ENCODE data around the gene BZW2. TPM values are rescaled to one million over a fixed set of nuclear protein-coding genes. Genes with fewer than 3 reads are reported as not detected.
A peak's percentile ranks its signal among the peaks of the same experiment; 100 is the strongest.
"Not testable (repeated sequence)": the region's sequence is repeated elsewhere in the genome, so short reads cannot be mapped to it uniquely, and the experiment has no call there.

BZW2 gene
- total RNA-seq, 1 donor from 2014 or later = 126 TPM

DNA sequence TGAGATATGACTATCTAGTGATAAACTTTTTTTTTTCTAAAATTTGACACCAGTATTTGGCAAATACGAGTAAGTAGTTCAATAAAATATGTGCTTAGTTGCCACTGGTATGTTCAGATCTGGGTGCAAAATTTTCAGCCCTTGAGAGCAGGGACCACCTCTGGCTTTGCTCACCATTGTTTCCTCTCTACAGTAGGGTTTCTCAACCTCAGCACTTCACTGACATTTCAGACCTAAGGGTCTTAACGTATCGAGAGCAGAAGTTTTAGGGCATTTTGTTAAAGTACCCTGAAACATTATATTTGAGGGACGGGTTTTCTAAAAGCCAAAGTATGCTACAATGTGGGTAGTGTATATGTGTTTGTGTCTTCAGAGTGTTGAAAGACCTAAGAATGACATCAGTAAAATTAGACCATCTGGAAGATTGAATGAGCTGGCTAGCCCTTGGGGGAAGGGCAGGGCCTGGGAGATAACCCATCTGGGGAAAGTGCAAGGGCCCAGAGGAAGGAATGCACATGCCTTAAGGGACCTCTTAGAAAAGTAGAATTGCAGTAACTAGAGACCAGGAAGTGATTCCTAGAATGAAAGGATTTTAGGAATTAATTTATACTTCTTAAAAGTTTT lies 11.8 kb downstream of the BZW2 start:
- no peaks in the 10 kb centered on the region for H4K20me1 ChIP-seq (ENCODE audit: low read depth)
- H3K27ac ChIP-seq = peak overlapping the region; percentile 79
- Mint-ChIP-seq H3K9me3 (no peaks in the 10 kb centered on the region), H3K4me1 (peaks cover 4% of the 10 kb centered on the region), H3K27me3 (ENCODE audit: insufficient read depth, low read depth) (no peaks in the 10 kb centered on the region), H3K27ac (no peak overlapping the region), H3K4me3 (no peak overlapping the region), H3K36me3 (peaks cover 19% of the 10 kb centered on the region)
- H3K27me3 ChIP-seq = no peaks in the 10 kb centered on the region
- TF ChIP-seq EZH2phosphoT487 (IDR thresholded peaks at IDR 0.05) (no peak), CTCF (IDR thresholded peaks at IDR 0.05) (peak; percentile 8)
- no peaks in the 10 kb centered on the region for H3K9me3 ChIP-seq (ENCODE audit: low read depth)
- no peak overlapping the region for H3K9ac ChIP-seq
- H2AFZ ChIP-seq (replicated peaks) = no peak overlapping the region
- DNase-seq (ENCODE audit: low spot score) = peak; percentile 59
- H3K4me2 ChIP-seq = peak overlapping the region; percentile 60
- H3K79me2 ChIP-seq (ENCODE audit: low read depth) = peaks cover 98% of the 10 kb centered on the region
- no peak overlapping the region for H3K4me3 ChIP-seq
- no peaks in the 10 kb centered on the region for H3K36me3 ChIP-seq
- no peaks in the 10 kb centered on the region for H3F3A ChIP-seq (ENCODE audit: low read depth)
- H3K4me1 ChIP-seq = peaks cover 29% of the 10 kb centered on the region

- H3K9me3 ChIP-seq (ENCODE audit: low read depth); H3K9me3 Mint-ChIP-seq; DNase-seq (ENCODE audit: low spot score); H3K4me1 Mint-ChIP-seq; H3K27ac ChIP-seq; H3K27me3 Mint-ChIP-seq (ENCODE audit: insufficient read depth, low read depth); H3K36me3 ChIP-seq; H4K20me1 ChIP-seq (ENCODE audit: low read depth); H2AFZ ChIP-seq (replicated peaks); H3K27me3 ChIP-seq; H3K9ac ChIP-seq; H3K4me3 ChIP-seq; H3K4me2 ChIP-seq; H3K27ac Mint-ChIP-seq; H3F3A ChIP-seq (ENCODE audit: low read depth); H3K4me3 Mint-ChIP-seq: not testable (repeated sequence)
- Histone ChIP-seq H3K4me1 (peaks cover 29% of the 10 kb centered on the region), H3K79me2 (ENCODE audit: low read depth) (peaks cover 98% of the 10 kb centered on the region)
- peaks cover 17% of the 10 kb centered on the region for H3K36me3 Mint-ChIP-seq
Measured at GRCh38 chr7:16659854-16660497, 14.0 kb downstream of the BZW2 start.

DNA sequence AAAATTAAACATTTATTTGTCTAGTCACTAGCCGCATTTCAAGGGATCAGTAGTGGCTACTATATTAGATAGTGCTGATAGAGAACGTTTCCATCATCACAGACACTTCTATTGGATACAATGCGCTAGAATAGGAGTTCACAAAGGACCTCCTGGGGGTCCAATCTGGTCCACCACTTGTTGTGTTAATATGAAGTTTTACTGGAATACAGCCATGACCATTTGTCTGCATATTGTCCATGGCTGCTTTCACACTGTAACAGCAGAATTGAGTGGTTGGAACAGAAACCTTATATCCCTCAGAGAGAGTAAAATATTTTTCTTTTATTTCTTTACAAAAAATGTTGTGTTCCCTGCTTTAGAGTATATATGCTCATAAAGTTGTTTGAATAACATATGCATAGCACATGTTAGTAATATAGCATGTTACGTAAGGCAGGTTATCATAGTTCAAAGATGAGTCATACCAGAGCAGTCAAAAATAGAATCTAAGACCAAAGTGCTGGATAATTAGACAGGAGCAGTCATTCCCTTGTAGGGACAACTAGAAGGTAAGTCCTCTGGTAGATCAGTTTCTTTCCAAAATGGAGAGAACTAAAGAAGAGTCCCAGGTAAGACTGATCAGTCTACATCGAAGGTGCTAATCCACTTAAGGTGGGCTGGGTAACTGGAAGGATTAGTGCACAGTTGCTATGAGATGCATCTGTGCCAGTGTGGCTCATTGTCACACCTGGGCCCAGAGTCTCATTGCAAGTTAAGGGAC lies 14.9 kb downstream of the BZW2 start:
- peaks cover 3% of the 10 kb centered on the region for H3K36me3 ChIP-seq
- Mint-ChIP-seq H3K36me3 (peaks cover 20% of the 10 kb centered on the region), H3K27ac (no peak overlapping the region), H3K4me1 (peaks cover 4% of the 10 kb centered on the region), H3K27me3 (ENCODE audit: insufficient read depth, low read depth) (no peaks in the 10 kb centered on the region), H3K9me3 (peaks cover 2% of the 10 kb centered on the region), H3K4me3 (no peak overlapping the region)
- H4K20me1 ChIP-seq (ENCODE audit: low read depth) = no peaks in the 10 kb centered on the region
- no peak overlapping the region for H3K9ac ChIP-seq
- peaks cover 29% of the 10 kb centered on the region for H3K4me1 ChIP-seq
- TF ChIP-seq EZH2 (IDR thresholded peaks at IDR 0.05) (no peak), CTCF (IDR thresholded peaks at IDR 0.05) (no peak), EZH2phosphoT487 (IDR thresholded peaks at IDR 0.05) (no peak)
- no peaks in the 10 kb centered on the region for H3K27me3 ChIP-seq
- no peak overlapping the region for H2AFZ ChIP-seq (replicated peaks)
- no peak overlapping the region for H3K4me2 ChIP-seq
- H3F3A ChIP-seq (ENCODE audit: low read depth) = no peaks in the 10 kb centered on the region
- no peaks in the 10 kb centered on the region for H3K9me3 ChIP-seq (ENCODE audit: low read depth)
- H3K79me2 ChIP-seq (ENCODE audit: low read depth) = peaks cover 98% of the 10 kb centered on the region
- no peak for DNase-seq (ENCODE audit: low spot score)
- no peak overlapping the region for H3K4me3 ChIP-seq
- no peak overlapping the region for H3K27ac ChIP-seq
